NCI-H82 treated with DMSO at 0.1 percent for 48 hours (cell line): ENCODE results near the gene KRTAP3-2.

Experiments used
- DNase-seq: peaks from one replicate; lab custom pipeline; 2025; ENCODE audit not compliant: unreplicated experiment; lab: John Stamatoyannopoulos, UW

Gene KRTAP3-2

DNA sequence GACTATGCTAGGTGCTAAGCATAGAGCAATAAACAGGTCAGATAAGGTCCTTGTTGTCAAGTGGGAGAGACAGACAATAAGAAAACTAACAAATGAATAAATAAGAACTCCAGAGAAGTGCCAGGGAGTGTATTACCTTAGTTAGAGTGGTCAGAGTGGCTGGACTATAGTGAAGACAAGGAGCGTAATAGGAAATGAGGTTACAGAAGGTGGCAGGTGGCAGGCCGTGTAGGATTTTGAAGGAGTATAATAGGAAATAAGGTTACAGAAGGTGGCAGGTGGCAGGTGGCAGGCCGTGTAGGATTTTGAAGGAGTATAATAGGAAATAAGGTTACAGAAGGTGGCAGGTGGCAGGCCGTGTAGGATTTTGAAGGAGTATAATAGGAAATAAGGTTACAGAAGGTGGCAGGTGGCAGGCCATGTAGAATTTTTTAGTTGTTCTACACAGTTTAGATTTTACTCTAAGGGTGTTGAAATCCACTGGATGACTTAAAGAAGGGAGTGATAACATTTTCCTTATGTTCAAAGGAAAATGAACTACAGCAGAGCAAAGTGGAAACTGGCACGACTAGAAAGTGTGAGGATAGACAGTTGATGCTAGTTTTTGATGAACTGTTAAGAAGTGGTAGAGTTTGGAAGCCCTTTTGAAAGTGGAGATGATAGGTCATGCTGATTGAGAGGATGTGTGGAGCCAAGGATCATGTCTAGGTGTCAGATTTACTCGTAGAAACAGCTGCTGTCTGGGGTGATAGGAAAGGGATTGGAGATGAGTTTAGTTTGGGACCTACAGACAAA, 12.8 kb upstream of the KRTAP3-2 start:
- DNase-seq, result no peak

DNA sequence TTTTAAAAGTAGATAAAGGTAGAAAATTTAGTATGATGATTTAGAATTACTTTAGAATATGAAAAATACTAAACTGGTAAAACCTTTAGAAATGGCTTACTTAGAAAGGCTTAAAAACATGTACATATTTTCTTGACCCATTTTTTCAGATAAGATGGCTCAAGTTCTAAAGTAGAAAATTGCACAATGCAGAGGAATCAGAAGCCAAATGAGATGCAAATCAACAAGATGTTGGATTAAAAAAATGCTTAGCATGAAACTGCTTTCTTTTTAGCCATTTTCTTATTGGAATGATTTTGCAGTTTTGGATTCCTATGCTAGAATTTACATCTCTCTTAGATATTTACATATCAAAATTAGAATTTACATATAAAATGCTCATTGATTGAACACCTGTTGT, 10.7 kb upstream of the KRTAP3-2 start:
- no peak for DNase-seq

DNA sequence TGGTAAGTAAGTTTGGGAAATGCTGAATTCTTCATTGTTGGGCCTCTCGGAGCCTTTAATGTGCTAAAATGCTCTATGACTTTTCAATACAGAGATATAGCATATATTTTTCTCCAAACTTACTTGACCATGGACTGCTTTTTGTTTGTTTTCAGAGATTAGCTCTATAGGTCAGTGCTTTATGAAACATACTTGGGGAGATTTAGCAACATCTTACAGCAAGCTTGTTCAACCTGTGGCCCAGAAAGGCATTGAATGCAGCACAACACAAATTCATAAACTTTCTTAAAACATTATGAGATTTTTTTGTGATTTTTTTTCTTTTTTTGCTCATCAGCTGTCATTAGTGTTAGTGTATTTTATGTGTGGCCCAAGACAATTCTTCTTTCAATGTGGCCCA, 10.2 kb upstream of the KRTAP3-2 start:
- DNase-seq, result no peak

GRCh38 chr17:41009301-41009760, 9.6 kb upstream of the KRTAP3-2 start:
- no peak for DNase-seq

DNA sequence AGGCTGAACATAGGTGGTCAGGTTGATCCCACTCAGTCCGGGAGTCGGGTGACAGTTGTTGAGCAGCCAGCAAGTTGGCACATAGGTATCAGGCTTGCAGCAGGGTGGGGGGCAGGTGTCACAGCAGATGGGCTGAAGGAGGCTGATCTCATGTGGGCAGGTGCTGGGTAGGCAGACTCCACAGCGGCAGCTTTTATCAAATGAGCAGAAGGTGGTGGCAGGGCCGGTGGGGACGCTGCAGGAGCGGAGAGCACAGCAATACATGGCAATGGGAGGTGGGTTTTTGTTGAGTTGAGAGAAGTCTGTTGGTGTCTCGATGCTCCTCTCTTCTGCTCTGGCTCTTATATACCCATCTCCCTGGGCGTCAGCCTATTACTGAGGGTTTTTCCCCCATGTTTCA, 9.1 kb upstream of the KRTAP3-2 start, which contains the start of gene KRTAP3-1:
Gene KRTAP3-1 (minus strand): TSS at position 318 of the 400 bp plus-strand sequence. CDS start 54 bp downstream, at position 264.
- DNase-seq, result no peak

DNA sequence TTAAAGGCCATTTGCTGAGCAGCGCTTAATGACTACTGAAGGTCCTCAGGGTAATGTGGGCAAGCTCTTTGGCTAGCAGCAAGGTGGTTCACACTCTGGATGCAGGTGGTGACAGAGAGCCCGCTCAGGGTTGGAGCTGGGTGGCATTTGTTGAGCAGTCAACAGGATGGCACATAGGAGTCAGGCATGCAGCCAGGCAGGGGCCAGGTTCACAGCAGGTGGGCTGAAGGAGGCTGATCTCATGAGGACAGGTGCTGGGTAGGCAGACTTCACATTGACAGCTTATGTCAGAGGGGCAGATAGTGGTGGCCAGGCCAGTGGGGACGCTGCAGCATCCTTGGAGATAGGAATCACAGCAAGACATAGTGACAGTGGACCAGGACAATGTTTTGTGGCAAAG, 4.7 kb upstream of the KRTAP3-2 start:
- no peak for DNase-seq

DNA sequence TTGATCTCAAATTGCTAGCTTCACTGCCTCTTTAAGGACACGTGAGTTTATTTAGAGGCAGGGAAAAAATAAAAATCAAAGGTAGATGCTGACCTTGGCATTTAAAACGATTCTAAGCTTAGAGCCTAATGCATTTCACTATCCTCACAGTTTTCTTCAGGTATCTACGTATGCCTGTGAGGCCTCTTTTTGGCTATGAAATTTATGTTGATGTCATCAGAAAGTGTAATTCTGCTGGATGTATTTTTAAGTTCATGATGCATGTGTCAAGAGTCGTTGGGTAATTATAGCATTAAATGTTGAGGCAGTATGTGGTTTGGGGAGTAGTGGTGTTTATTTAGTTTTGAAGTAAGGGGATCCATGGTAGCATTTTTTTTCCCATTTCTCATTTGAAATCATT, 4.2 kb upstream of the KRTAP3-2 start:
- DNase-seq, result no peak

DNA sequence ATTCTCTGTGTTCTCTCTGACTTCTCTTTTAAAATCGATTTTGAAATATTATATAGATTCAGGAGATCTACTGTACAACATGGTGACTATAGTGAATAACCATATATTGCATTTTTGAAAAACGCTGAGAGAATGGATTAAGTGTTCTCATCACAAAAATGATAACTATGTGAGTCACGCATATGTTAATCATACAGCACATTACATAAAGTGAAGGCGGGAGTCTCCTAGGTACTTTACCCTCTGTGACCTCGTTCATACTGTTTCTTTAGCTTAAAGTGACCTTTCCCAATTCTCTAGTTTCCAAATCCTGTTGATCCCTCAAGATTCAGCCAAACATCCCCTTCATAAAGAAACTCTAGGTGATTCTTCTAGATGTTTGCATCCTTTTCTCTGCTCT, 3.1 kb upstream of the KRTAP3-2 start:
- DNase-seq, result no peak

DNA sequence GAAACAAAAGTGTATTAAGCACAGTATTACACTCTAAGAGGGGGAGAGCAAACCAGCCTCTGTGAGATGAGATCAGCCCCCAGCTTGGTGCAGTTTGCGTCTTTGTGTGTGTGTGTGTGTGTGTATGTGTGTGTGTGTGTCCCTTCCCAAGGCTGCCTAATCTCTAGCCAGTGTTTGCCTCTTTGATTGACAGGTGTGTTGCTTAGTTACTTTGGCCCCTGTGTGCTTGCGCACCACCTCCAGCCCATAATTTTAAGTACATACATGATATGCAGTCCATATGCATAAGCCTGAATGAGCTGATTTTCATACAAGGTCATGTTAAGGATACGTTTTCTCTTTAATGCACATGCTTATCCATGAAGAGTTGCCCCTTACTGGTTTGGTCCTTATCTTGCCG, 2.1 kb upstream of the KRTAP3-2 start:
- no peak for DNase-seq

- no peak for DNase-seq
Observed at GRCh38 chr17:40997361-40997760, 2.3 kb downstream of the KRTAP3-2 start.

DNA sequence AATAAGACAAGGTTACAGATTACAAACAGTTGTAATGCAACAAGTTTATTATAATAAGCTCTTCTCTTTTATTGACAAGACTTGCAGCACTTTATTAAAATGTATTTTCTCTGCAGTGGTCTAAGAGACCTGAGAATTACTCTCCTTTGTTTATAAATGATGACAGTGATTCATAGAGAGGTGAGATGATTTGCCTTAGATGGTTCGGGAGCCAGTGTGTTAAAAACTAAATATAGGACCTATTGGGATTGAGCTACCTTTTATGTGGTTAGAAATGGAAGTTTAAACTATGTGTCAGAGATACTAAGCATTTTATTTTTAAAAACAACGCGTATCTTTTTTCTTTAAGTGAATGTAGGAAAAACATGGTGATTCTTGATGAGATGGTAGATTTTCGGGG, 2.9 kb downstream of the KRTAP3-2 start:
- DNase-seq, result no peak

GRCh38 chr17:40995116-40995515, 4.6 kb downstream of the KRTAP3-2 start:
- no peak for DNase-seq

GRCh38 chr17:40993839-40994238, 5.9 kb downstream of the KRTAP3-2 start, which contains the start of gene KRTAP3-3:
TSS of gene KRTAP3-3 (minus strand) at chr17:40994164. CDS start at chr17:40994097, 67 bp downstream.
- DNase-seq, result no peak

GRCh38 chr17:40993084-40993483, 6.6 kb downstream of the KRTAP3-2 start:
- DNase-seq, result no peak

DNA sequence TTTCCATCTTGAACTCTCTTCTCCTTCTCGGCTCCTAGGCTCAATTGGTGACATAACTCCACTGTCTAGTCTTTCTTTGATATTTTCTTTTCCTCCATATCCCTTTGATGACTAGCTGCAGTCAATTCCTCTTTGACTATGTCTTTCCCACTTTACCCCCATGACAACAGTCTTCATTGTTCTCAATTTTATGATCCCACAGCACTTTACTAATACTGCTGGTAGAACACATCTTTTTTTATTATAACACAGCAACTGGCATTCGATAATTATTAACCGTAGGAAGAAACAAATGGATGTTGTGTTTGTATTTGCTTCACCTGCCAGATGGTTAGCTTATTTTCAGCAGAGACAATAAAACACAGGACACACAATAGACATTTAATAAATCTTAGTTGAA, 7.0 kb downstream of the KRTAP3-2 start:
- DNase-seq, result no peak

DNA sequence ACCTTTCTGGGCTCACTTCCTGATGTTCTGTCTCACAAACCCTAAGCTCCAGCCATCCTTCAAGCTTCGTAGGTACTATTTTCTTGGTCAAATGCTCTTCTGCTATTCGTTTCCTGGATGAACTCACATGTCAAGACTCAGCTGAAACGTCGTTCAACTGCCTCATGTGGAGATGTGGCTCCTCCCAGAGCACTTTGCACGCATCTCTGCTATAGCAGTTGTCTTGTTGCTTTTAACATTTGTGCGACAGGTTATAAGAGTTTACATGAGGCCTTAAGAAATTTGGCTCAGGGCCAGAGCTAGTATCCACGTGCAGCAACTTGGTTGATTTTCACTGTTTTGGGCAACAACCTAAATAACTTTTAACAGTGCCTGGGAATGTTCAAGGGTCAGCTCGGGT, 12.8 kb downstream of the KRTAP3-2 start:
- DNase-seq, result no peak

DNA sequence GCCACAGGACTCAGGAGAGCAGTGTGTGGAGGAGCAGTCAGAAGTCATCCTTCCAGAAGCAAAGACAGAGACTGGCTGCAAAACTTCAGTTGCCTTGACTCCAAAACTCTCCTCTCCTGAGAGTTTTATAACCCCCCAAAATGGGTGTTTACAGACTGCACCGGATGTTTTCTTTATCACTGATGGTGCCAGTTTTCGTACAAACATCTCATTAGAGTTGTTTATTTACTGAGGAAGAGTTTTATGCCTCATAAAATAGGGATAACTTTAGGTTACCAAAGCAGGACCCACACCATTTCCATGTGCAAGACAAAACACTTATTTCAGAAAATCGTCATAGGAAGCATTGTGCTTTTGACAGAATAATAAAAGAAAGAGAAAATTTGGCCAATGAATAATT, 15.5 kb downstream of the KRTAP3-2 start, which contains the start of gene KRT40:
Gene KRT40 (minus strand): TSS at position 101 of the 400 bp plus-strand sequence. CDS start 53 bp downstream, at position 48.
- DNase-seq, result no peak

GRCh38 chr17:40981115-40981514, 18.6 kb downstream of the KRTAP3-2 start:
- DNase-seq, result no peak

- no peak for DNase-seq
Observed at GRCh38 chr17:40980596-40980995, 19.1 kb downstream of the KRTAP3-2 start.

- DNase-seq, result no peak
Observed at GRCh38 chr17:40980117-40980516, 19.6 kb downstream of the KRTAP3-2 start.

GRCh38 chr17:40978575-40979151, 21.0 kb downstream of the KRTAP3-2 start:
- no peak for DNase-seq

- DNase-seq, result no peak
Observed at GRCh38 chr17:40975516-40975915, 24.2 kb downstream of the KRTAP3-2 start.
